GM12878 (cell line): ENCODE measurements around the gene HCST. TPM values are rescaled to one million over a fixed set of nuclear protein-coding genes. Genes with fewer than 3 reads are reported as not detected.

Source experiments
- ATAC-seq: fragments of 200-7000 bp; cut with Tn5 transposase; 3 replicates; pipeline ENCODE4 v1.9.1; 2020; ENCODE audit warnings: mild to moderate bottlenecking, moderate library complexity
- BruUV-seq: library from RNA; stranded (reverse); fragments of 400-500 nt; replicated peaks from 2 replicates; lab custom pipeline; 2021; lab: Mats Ljungman, UMichigan
- CTCF ChIA-PET: fragments of 300-600 bp; sonication (Branson Sonifier 250); formaldehyde crosslinking; extraction: SDS; loops from one replicate; lab custom pipeline; 2021; ENCODE audit warnings: inconsistent platforms; lab: Yijun Ruan, JAX
- POLR2A ChIA-PET: fragments of 350-600 bp; formaldehyde crosslinking; extraction: SDS; loops from one replicate; lab custom pipeline; 2021; ENCODE audit warnings: inconsistent platforms; lab: Charles Lee
- RAD21 ChIA-PET: fragments of 300-600 bp; sonication (Branson Sonifier 250); formaldehyde crosslinking; loops from one replicate; lab custom pipeline; 2023; ENCODE audit warnings: antibody characterized with exemption; ENCODE audit not compliant: unreplicated experiment; lab: Charles Lee
- SMC1A ChIA-PET: fragments of 300-600 bp; sonication (Branson Sonifier 250); formaldehyde crosslinking; loops from one replicate; lab custom pipeline; 2023; ENCODE audit not compliant: unreplicated experiment, uncharacterized antibody; lab: Charles Lee
- DNase-seq: peaks from one replicate; pipeline ENCODE4 v3.0.0-alpha.2; 2011; ENCODE audit warnings: low read depth, low spot score
- FAIRE-seq: peaks from 3 replicates; lab custom pipeline; 2011; peaks lifted over from hg19 to GRCh38; lab: Jason Lieb, UNC
- H2AFZ ChIP-seq: 2 replicates; pipeline ENCODE4 v1.6.0; 2011; ENCODE audit warnings: low read depth, low read length, control low read depth; ENCODE audit not compliant: control insufficient read depth
- H3K27ac ChIP-seq: 2 replicates; pipeline ENCODE4 v1.5.1; 2011; ENCODE audit warnings: control low read depth; ENCODE audit not compliant: control insufficient read depth, insufficient read depth
- H3K27me3 ChIP-seq, 2 experiments: replicated peaks in 1 of 2; 2 replicates each; pipeline versions ENCODE4 v1.6.0 to v1.6.1; 2011; ENCODE audit warnings: low read length in 1 of 2; ENCODE audit not compliant: control insufficient read depth in 2 of 2, insufficient read depth in 2 of 2
- H3K36me3 ChIP-seq, 2 experiments: 2 replicates each; pipeline ENCODE4 v1.5.1; 2011; ENCODE audit warnings: low read length in 1 of 2; ENCODE audit not compliant: control insufficient read depth in 2 of 2, insufficient read depth in 2 of 2
- H3K4me1 ChIP-seq: 2 replicates; pipeline ENCODE4 v1.6.1; 2011; ENCODE audit warnings: mild to moderate bottlenecking, low read length, moderate library complexity, mixed read lengths; ENCODE audit not compliant: control insufficient read depth, insufficient read depth
- H3K4me2 ChIP-seq: 2 replicates; pipeline ENCODE4 v1.6.0; 2011; ENCODE audit warnings: control low read depth; ENCODE audit not compliant: control insufficient read depth, insufficient read depth
- H3K4me3 ChIP-seq: fragments of 200-600 bp; sonication (generic); 2 replicates; pipeline ENCODE4 v1.5.1; 2016
- H3K79me2 ChIP-seq: 2 replicates; pipeline ENCODE4 v1.6.0; 2011; ENCODE audit warnings: low read length; ENCODE audit not compliant: control insufficient read depth, insufficient read depth
- H3K9ac ChIP-seq: 2 replicates; pipeline ENCODE4 v1.8.0; 2011; ENCODE audit warnings: low read length, control low read depth, mixed read lengths; ENCODE audit not compliant: control insufficient read depth, insufficient read depth
- H3K9me3 ChIP-seq: replicated peaks from 3 replicates; pipeline ENCODE4 v1.5.1; 2011; ENCODE audit warnings: mild to moderate bottlenecking, low read length; ENCODE audit not compliant: control insufficient read depth, insufficient read depth
- H4K20me1 ChIP-seq: 2 replicates; pipeline ENCODE4 v1.6.0; 2011; ENCODE audit not compliant: control insufficient read depth, insufficient read depth
- ASH2L ChIP-seq: fragments of 300-600, 200-600 bp; sonication (generic); IDR thresholded peaks from 2 replicates; pipeline ENCODE4 v1.6.1; 2017; ENCODE audit warnings: low read depth, mild to moderate bottlenecking, borderline replicate concordance
- HSF1 ChIP-seq: fragments of 150-350 bp; IDR thresholded peaks from 2 replicates; pipeline ENCODE4 v1.6.1; 2014; ENCODE audit warnings: mild to moderate bottlenecking, low read depth, low read length
- RAD51 ChIP-seq: fragments of 450-650 bp; IDR thresholded peaks from 2 replicates; pipeline ENCODE4 v1.6.1; 2016; ENCODE audit warnings: moderate library complexity, mild to moderate bottlenecking, inconsistent platforms
- RELB ChIP-seq: fragments of 450-650 bp; IDR thresholded peaks from 2 replicates; pipeline ENCODE4 v1.6.1; 2017; ENCODE audit warnings: low read depth, mild to moderate bottlenecking, moderate library complexity
- SIN3A ChIP-seq: IDR thresholded peaks from 2 replicates; pipeline ENCODE4 v1.6.1; 2012; ENCODE audit warnings: low read depth, low read length, improper control_type of control experiment
- SIX5 ChIP-seq: IDR thresholded peaks from 2 replicates; pipeline ENCODE4 v1.6.1; 2011; ENCODE audit warnings: mild to moderate bottlenecking, low read depth, low read length, moderate library complexity; ENCODE audit not compliant: severe bottlenecking
- ZNF384 ChIP-seq: IDR thresholded peaks from 2 replicates; pipeline ENCODE4 v1.6.1; 2012; ENCODE audit warnings: low read depth, mild to moderate bottlenecking, low read length, improper control_type of control experiment, borderline replicate concordance
- WGBS: methylation state at CpG from one replicate; pipeline ENCODE4 v1.1.6; 2016; ENCODE audit warnings: low lambda C conversion rate; ENCODE audit not compliant: insufficient replicate concordance, insufficient coverage; ENCODE audit errors: missing lambda C conversion rate; 5-methylcytosine and 5-hydroxymethylcytosine counted together
- in situ Hi-C: fragments of 300-500 bp; cut with MboI; formaldehyde crosslinking; loops from 9 replicates; pipeline ENCODE4 v1.14.3; 2018; ENCODE audit warnings: mixed read lengths
- intact Hi-C: fragments of 100-400 bp; cut with micrococcal nuclease; formaldehyde crosslinking; loops from one replicate; pipeline ENCODE4 v1.14.2; 2022; ENCODE audit not compliant: unreplicated experiment
- polyA plus RNA-seq, 11 experiments: library from polyadenylated mRNA; depleted of rRNA in 4 of 11; unstranded in 6 of 11; stranded (reverse) in 5 of 11; fragments of >200 nt; fragmentation: Nextera tagmentation in 4 of 11; fragmentation: Illumina TruSeq in 1 of 11; extraction: Ambion mirVana in 4 of 11; extraction: Trizol in 1 of 11; gene quantifications; 1 replicate in 1 of 11; 2 replicates in 10 of 11; pipeline versions ENCODE4 v1.2.1 to v1.2.3, GENCODE V29; 2011 to 2016; ENCODE audit warnings: inconsistent platforms in 2 of 11, missing spikeins in 2 of 11, low read depth in 1 of 11
- total RNA-seq, 4 experiments: library from RNA; depleted of rRNA in 3 of 4; stranded (reverse); fragments of >200 nt in 3 of 4; fragmentation: Illumina TruSeq in 1 of 4; extraction: Trizol in 1 of 4; gene quantifications; 2 replicates each; pipeline versions ENCODE4 v1.2.1 to v1.2.3, GENCODE V29; 2013 to 2021
- TF ChIP-seq, protein P1 (sequence below): fragments of 450-650 bp; formaldehyde crosslinking; IDR thresholded peaks from 2 replicates; pipeline ENCODE4 v1.5.0; 2022; ENCODE audit warnings: mild to moderate bottlenecking, missing genetic modification characterization

The HCST gene
- total and polyA plus RNA-seq, 10 of the 15 experiments (the other 5 are each of a cell fraction or from before 2014, with no cell fraction given), result 7.5 to 79.6 (median 33.6) TPM

DNA sequence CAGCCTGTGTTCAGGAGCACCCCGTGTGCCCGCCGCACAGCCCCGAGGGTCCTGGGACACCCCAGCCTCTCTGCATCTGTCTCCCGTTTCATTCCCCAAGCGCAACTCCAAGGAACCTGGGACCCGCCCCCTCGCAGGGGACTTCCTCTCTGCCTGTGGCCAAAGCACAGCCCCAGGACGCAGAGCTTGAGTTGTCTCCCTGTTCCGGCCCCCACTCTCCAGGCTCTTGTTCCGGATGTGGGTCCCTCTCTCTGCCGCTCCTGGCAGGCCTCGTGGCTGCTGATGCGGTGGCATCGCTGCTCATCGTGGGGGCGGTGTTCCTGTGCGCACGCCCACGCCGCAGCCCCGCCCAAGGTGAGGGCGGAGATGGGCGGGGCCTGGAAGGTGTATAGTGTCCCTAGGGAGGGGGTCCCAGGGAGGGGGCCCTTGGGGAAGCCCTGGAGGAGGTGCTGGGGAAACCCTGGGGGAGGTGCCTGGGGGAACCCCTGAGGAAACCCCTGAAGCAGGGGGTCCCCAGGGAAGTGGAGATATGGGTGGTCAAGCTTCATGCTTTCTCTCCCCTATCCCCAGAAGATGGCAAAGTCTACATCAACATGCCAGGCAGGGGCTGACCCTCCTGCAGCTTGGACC, 1.3 kb downstream of the HCST start (continued):
- no peak for TF ChIP-seq HSF1
- TF ChIP-seq SIN3A, result peak; percentile 81
- TF ChIP-seq, protein P1, sequence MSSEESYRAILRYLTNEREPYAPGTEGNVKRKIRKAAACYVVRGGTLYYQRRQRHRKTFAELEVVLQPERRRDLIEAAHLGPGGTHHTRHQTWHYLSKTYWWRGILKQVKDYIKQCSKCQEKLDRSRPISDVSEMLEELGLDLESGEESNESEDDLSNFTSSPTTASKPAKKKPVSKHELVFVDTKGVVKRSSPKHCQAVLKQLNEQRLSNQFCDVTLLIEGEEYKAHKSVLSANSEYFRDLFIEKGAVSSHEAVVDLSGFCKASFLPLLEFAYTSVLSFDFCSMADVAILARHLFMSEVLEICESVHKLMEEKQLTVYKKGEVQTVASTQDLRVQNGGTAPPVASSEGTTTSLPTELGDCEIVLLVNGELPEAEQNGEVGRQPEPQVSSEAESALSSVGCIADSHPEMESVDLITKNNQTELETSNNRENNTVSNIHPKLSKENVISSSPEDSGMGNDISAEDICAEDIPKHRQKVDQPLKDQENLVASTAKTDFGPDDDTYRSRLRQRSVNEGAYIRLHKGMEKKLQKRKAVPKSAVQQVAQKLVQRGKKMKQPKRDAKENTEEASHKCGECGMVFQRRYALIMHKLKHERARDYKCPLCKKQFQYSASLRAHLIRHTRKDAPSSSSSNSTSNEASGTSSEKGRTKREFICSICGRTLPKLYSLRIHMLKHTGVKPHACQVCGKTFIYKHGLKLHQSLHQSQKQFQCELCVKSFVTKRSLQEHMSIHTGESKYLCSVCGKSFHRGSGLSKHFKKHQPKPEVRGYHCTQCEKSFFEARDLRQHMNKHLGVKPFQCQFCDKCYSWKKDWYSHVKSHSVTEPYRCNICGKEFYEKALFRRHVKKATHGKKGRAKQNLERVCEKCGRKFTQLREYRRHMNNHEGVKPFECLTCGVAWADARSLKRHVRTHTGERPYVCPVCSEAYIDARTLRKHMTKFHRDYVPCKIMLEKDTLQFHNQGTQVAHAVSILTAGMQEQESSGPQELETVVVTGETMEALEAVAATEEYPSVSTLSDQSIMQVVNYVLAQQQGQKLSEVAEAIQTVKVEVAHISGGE (CRISPR knock-in tag), result no peak
- TF ChIP-seq, all 136 proteins: peak for 69

DNA sequence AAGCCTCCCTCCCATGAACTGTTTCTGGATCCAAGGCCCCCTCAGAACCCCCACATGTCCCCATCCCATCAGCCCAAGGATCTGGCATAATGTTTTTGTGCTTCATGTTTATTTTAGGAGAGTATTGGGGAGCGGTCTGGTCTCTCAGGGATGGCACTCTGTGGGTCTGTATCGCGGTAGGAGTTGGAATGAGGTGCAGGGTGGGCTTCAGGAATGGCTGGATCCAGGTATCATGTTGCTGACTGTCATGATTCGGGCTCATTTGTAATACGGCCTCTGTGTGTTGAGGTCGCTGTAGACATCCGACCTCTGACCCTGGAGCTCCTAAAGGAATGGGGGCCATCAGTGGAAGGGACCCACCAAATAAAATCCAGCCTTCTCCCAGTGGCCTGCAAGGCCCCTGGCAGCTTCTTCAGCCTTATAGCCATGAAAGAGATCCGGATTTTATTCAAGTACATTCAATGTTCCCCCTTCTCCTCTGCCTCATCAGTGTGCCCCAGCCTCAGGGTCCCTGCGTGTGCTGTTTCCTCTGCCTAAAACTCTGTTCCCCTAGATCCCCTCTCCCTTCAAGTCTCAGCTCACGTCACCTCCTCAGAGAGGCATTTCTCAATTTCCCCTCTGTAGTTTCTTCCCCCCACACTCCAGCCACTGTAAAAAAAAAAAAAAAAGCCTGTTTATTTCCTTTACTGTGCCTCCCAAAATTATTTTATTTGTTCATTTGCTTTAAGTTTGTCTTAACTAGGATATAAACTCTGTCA, 2.2 kb downstream of the HCST start:
- Histone ChIP-seq H3K4me3 (no peak overlapping the region; the same call in 1 of the 2 replicates), H3K9me3 (no peaks in the 10 kb centered on the region), H3K4me2 (no peak overlapping the region), H3K27ac (peak overlapping the region; percentile 96), H3K4me1 (peaks cover 47% of the 10 kb centered on the region), H3K9ac (no peak overlapping the region), H3K79me2 (peaks cover 12% of the 10 kb centered on the region), H4K20me1 (no peaks in the 10 kb centered on the region), H3K27me3 (no peaks in the 10 kb centered on the region), H2AFZ (no peak overlapping the region), H3K36me3 (no peaks in the 10 kb centered on the region)
- RAD21 ChIA-PET, result interaction anchor here (4.9 kb wide), 1 partner anchor 25 kb away, joined by 37 read pairs; no protein-coding TSS in a partner anchor
- DNase-seq (no peak), ATAC-seq (no peak), FAIRE-seq (no peak)
- intact Hi-C loops, result loop anchor here (5.0 kb wide), 1 partner anchor 192 kb away; no protein-coding TSS in a partner anchor
- POLR2A ChIA-PET, result interaction anchor here (0.9 to 2.4 kb wide), 4 partner anchors 9 to 192 kb away, joined by 3 to 22 read pairs (median 6); no protein-coding TSS in a partner anchor
- SMC1A ChIA-PET, result interaction anchor here (1.8 to 2.2 kb wide), 3 partner anchors 8 to 27 kb away, joined by 4 to 8 read pairs (median 7); no protein-coding TSS in a partner anchor
- WGBS, result 78% methylated on average over 10 of the region's 10 CpGs
- no TSS peak for BruUV-seq
- in situ Hi-C loops, result loop anchor here (10.0 kb wide), 1 partner anchor 570 kb away; no protein-coding TSS in a partner anchor
- CTCF ChIA-PET, result interaction anchor here (3.1 kb wide), 1 partner anchor 25 kb away, joined by 13 read pairs; no protein-coding TSS in a partner anchor
- TF ChIP-seq ASH2L, result no peak
- TF ChIP-seq RELB, result no peak
- TF ChIP-seq SIX5, result no peak
- 0 out of 2 replicates have a peak, but pooled peaks have one; percentile 25 for TF ChIP-seq ZNF384
- TF ChIP-seq RAD51, result no peak
